B cell (primary cell): ENCODE results near the gene RAD51B. TPM values are rescaled to one million over a fixed set of nuclear protein-coding genes. Genes with fewer than 3 reads are reported as not detected.

Experiments used
- ATAC-seq: fragments of 200-7000 bp; cut with Tn5 transposase; one replicate; pipeline ENCODE4 v1.10.0; 2021; ENCODE audit warnings: low read depth, mild to moderate bottlenecking, moderate number of reproducible peaks, moderate library complexity
- CTCF ChIA-PET: fragments of 350-600 bp; sonication (Branson Sonifier 250); formaldehyde crosslinking; loops from one replicate; lab custom pipeline; 2021; ENCODE audit warnings: antibody characterized with exemption, inconsistent platforms; lab: Charles Lee
- POLR2A ChIA-PET: fragments of 350-600 bp; sonication (Branson Sonifier 250); formaldehyde crosslinking; loops from one replicate; lab custom pipeline; 2021; ENCODE audit warnings: antibody characterized with exemption; lab: Charles Lee
- DNase-seq: peaks from one replicate; pipeline ENCODE4 v3.0.0; 2013
- H2AFZ ChIP-seq: 2 replicates; pipeline ENCODE4 v1.6.1; 2012; ENCODE audit warnings: mild to moderate bottlenecking, low read depth, low read length; ENCODE audit not compliant: insufficient read depth, poor library complexity, severe bottlenecking
- H3K27ac ChIP-seq, 2 donors: 1 replicate in 1 of 2; 2 replicates in 1 of 2; pipeline ENCODE4 v1.5.1; 2012 to 2013; ENCODE audit warnings: low read length in 2 of 2, mild to moderate bottlenecking in 2 of 2, moderate library complexity in 1 of 2
- H3K27me3 ChIP-seq, 4 experiments: fragments of 200-600 bp in 1 of 4; sonication (generic) in 1 of 4; replicated peaks in 1 of 4; 1 replicate in 2 of 4; 2 replicates in 2 of 4; pipeline versions ENCODE4 v1.6.1 to v1.7.0; 2013 to 2016; ENCODE audit warnings: low read length in 3 of 4, mild to moderate bottlenecking in 2 of 4, mixed read lengths in 1 of 4, moderate library complexity in 1 of 4; ENCODE audit not compliant: insufficient read depth in 4 of 4, control insufficient read depth in 3 of 4; ENCODE audit errors: control extremely low read depth in 1 of 4
- H3K36me3 ChIP-seq, 2 experiments: replicated peaks in 1 of 2; 1 replicate in 1 of 2; 2 replicates in 1 of 2; pipeline versions ENCODE4 v1.6.1 to v1.7.1; 2013; ENCODE audit warnings: low read length in 1 of 2; ENCODE audit not compliant: insufficient read depth in 2 of 2, control insufficient read depth in 1 of 2; ENCODE audit errors: control extremely low read depth in 1 of 2, extremely low read depth in 1 of 2
- H3K4me1 ChIP-seq, 2 donors: fragments of 200-600 bp in 1 of 2; sonication (generic) in 1 of 2; 1 replicate in 1 of 2; 2 replicates in 1 of 2; pipeline versions ENCODE4 v1.5.1 to v1.6.1; 2013 to 2017; ENCODE audit warnings: low read length in 2 of 2; ENCODE audit not compliant: control insufficient read depth in 2 of 2, insufficient read depth in 2 of 2
- H3K4me2 ChIP-seq: replicated peaks from 2 replicates; pipeline ENCODE3; 2012; ENCODE audit warnings: mild to moderate bottlenecking, low read depth, low read length; ENCODE audit not compliant: poor library complexity, severe bottlenecking
- H3K4me3 ChIP-seq, 5 experiments: fragments of 200-600 bp in 1 of 5; sonication (generic) in 1 of 5; 1 replicate in 3 of 5; 2 replicates in 2 of 5; pipeline versions ENCODE4 v1.5.1 to v1.7.0; 2011 to 2016; ENCODE audit warnings: low read length in 4 of 5, mild to moderate bottlenecking in 4 of 5, low read depth in 2 of 5, control low read depth in 1 of 5, moderate library complexity in 1 of 5; ENCODE audit not compliant: insufficient read depth in 1 of 5; ENCODE audit errors: control extremely low read depth in 1 of 5, extremely low read depth in 1 of 5
- H3K79me2 ChIP-seq: fragments of 200-600 bp; sonication (generic); one replicate; pipeline ENCODE4 v1.6.0; 2016; ENCODE audit warnings: low read length; ENCODE audit not compliant: control insufficient read depth, insufficient read depth
- H3K9ac ChIP-seq: fragments of 200-600 bp; sonication (generic); 2 replicates; pipeline ENCODE4 v1.6.1; 2017; ENCODE audit warnings: mild to moderate bottlenecking, low read length, moderate library complexity
- H3K9me3 ChIP-seq, 3 donors: one replicate each; pipeline versions ENCODE4 v1.6.1 to v1.7.1; 2013; ENCODE audit warnings: low read length in 2 of 3; ENCODE audit not compliant: control insufficient read depth in 2 of 3, insufficient read depth in 1 of 3; ENCODE audit errors: control extremely low read depth in 1 of 3
- H4K20me1 ChIP-seq: 2 replicates; pipeline ENCODE4 v1.6.0; 2012; ENCODE audit warnings: mild to moderate bottlenecking, low read length; ENCODE audit not compliant: insufficient read depth, control insufficient read depth, poor library complexity, severe bottlenecking
- H3K27ac Mint-ChIP-seq: one replicate; pipeline ENCODE4 v1.8.0; 2021; ENCODE audit warnings: mixed read lengths
- H3K27me3 Mint-ChIP-seq: one replicate; pipeline ENCODE4 v1.8.0; 2021; ENCODE audit warnings: mixed read lengths
- H3K4me1 Mint-ChIP-seq: one replicate; pipeline ENCODE4 v1.8.0; 2021; ENCODE audit warnings: mixed read lengths
- H3K4me3 Mint-ChIP-seq: one replicate; pipeline ENCODE4 v1.8.0; 2021; ENCODE audit warnings: mixed read lengths
- H3K9me3 Mint-ChIP-seq: one replicate; pipeline ENCODE4 v1.8.0; 2022; ENCODE audit warnings: mixed read lengths; ENCODE audit not compliant: insufficient read depth
- CTCF ChIP-seq: fragments of 200-600 bp; IDR thresholded peaks from one replicate; pipeline ENCODE4 v1.8.0; 2022; ENCODE audit warnings: antibody characterized with exemption, mild to moderate bottlenecking
- EZH2 ChIP-seq: IDR thresholded peaks from 2 replicates; pipeline ENCODE4 v1.6.1; 2012; ENCODE audit warnings: borderline replicate concordance, low read depth, mild to moderate bottlenecking, moderate library complexity, low read length; ENCODE audit not compliant: insufficient read depth, poor library complexity, severe bottlenecking
- WGBS: methylation state at CpG from one replicate; pipeline ENCODE4 v1.1.5; 2013; ENCODE audit warnings: missing lambda C conversion rate; ENCODE audit not compliant: insufficient coverage; 5-methylcytosine and 5-hydroxymethylcytosine counted together
- intact Hi-C: fragments of 100-400 bp; cut with micrococcal nuclease; formaldehyde crosslinking; loops from one replicate; pipeline ENCODE4 v1.10.0; 2022
- polyA plus RNA-seq: library from polyadenylated mRNA; depleted of rRNA; stranded (reverse); fragments of >200 nt; gene quantifications from 2 replicates; pipeline ENCODE4 v1.2.3, GENCODE V29; 2012
- total RNA-seq, 2 donors: library from RNA; stranded (reverse); fragments of 120-200 nt in 1 of 2; gene quantifications; 1 replicate in 1 of 2; 2 replicates in 1 of 2; pipeline versions ENCODE4 v1.2.3 to v1.2.4, GENCODE V29; 2013 to 2022

Gene RAD51B
- total and polyA plus RNA-seq, 2 donors (not counting 1 experiment from before 2014, with no cell fraction given) = 6.5 to 60.6 TPM

- Histone ChIP-seq H3K4me1 (peaks cover 82 to 97% of the 10 kb centered on the region in 2 donors), H3K4me3 (no peak overlapping the region), H3K79me2 (no peaks in the 10 kb centered on the region), H3K4me2 (no peak overlapping the region), H3K27ac (peak overlapping the region in 1 of 2 donors; percentile 84), H3K9me3 (peaks cover 0 to 9% (median 0%) of the 10 kb centered on the region in 3 donors), H3K27me3 (no peaks in the 10 kb centered on the region), H4K20me1 (no peaks in the 10 kb centered on the region), H2AFZ (peak overlapping the region; percentile 23), H3K9ac (no peak overlapping the region), H3K36me3 (no peaks in the 10 kb centered on the region)
- 100% methylated on average over 2 of the region's 3 CpGs for WGBS
- no peak for TF ChIP-seq EZH2
- no peak for TF ChIP-seq CTCF
- Mint-ChIP-seq H3K27ac (peak overlapping the region; percentile 88), H3K4me1 (peaks cover 92% of the 10 kb centered on the region), H3K9me3 (no peaks in the 10 kb centered on the region), H3K27me3 (no peaks in the 10 kb centered on the region), H3K4me3 (no peak overlapping the region)
- intact Hi-C loops = loop anchor here (5.0 kb wide), 2 partner anchors 98 to 452 kb away; no protein-coding TSS in a partner anchor
- POLR2A ChIA-PET = interaction anchor here (0.7 kb wide), 1 partner anchor 79 kb away, joined by 3 read pairs; no protein-coding TSS in a partner anchor
- no peak for DNase-seq
- CTCF ChIA-PET = interaction anchor here (0.8 to 1.2 kb wide), 3 partner anchors 9 to 114 kb away, joined by 3 read pairs; no protein-coding TSS in a partner anchor
- ATAC-seq = no peak
Measured at GRCh38 chr14:68365228-68365627, 545.6 kb downstream of the RAD51B start.

- Mint-ChIP-seq H3K27me3 (no peaks in the 10 kb centered on the region), H3K4me1 (peaks cover 89% of the 10 kb centered on the region), H3K9me3 (no peaks in the 10 kb centered on the region), H3K27ac (peak overlapping the region; percentile 97), H3K4me3 (no peak overlapping the region)
- Histone ChIP-seq H3K9ac (no peak overlapping the region), H2AFZ (no peak overlapping the region), H3K27ac (peak overlapping the region in 1 of 2 donors; percentile 84), H3K4me1 (peaks cover 81 to 93% of the 10 kb centered on the region in 2 donors), H3K79me2 (no peaks in the 10 kb centered on the region), H3K36me3 (no peaks in the 10 kb centered on the region), H3K4me3 (no peak overlapping the region), H3K4me2 (peak overlapping the region; percentile 20), H3K9me3 (peaks cover 0 to 9% (median 0%) of the 10 kb centered on the region in 3 donors), H4K20me1 (no peaks in the 10 kb centered on the region), H3K27me3 (no peaks in the 10 kb centered on the region)
- WGBS = 100% methylated on average over 1 of the region's 2 CpGs
- ChIA-PET POLR2A (interaction anchor here (0.6 to 1.2 kb wide), 3 partner anchors 18 to 316 kb away, joined by 3 to 8 read pairs (median 3); no protein-coding TSS in a partner anchor), CTCF (interaction anchor here (1.0 to 2.3 kb wide), 5 partner anchors 8 to 449 kb away, joined by 3 to 7 read pairs (median 4); no protein-coding TSS in a partner anchor)
- ATAC-seq (no peak), DNase-seq (no peak)
- intact Hi-C loops = loop anchor here (5.0 kb wide), 2 partner anchors 99 to 451 kb away; no protein-coding TSS in a partner anchor
- no peak for TF ChIP-seq EZH2
- TF ChIP-seq CTCF = no peak
Measured at GRCh38 chr14:68366656-68367055, 547.1 kb downstream of the RAD51B start.
